Measurements from ENCODE around the gene MCRIP2.

- no peak for TF ChIP-seq POLR2A (IDR thresholded peaks at IDR 0.05; ENCODE audit: low read depth, low read length)
- TF ChIP-seq POLR2AphosphoS5 (IDR thresholded peaks at IDR 0.05; ENCODE audit: low read depth, low read length) = no peak
- TF ChIP-seq TAF1 (IDR thresholded peaks at IDR 0.05; ENCODE audit: borderline replicate concordance, low read depth, low read length) = no peak
Observed at GRCh38 chr16:669666-670065, 28.0 kb downstream of the MCRIP2 start.
